Ovary (tissue), 3 donors: ENCODE measurements around the gene KDM6A.
"Not testable (repeated sequence)": the region's sequence is repeated elsewhere in the genome, so short reads cannot be mapped to it uniquely, and the experiment has no call there.

ENCODE experiments used
- EP300 ChIP-seq: sonication (generic); formaldehyde crosslinking; IDR thresholded peaks from one replicate; pipeline ENCODE4 v1.6.1; 2017; ENCODE audit warnings: antibody characterized with exemption
- POLR2A ChIP-seq: fragments of 450-650 bp; IDR thresholded peaks from one replicate; pipeline ENCODE4 v1.6.1; 2017; ENCODE audit warnings: antibody characterized with exemption, mild to moderate bottlenecking, moderate library complexity
- TF ChIP-seq, protein P1 (sequence below), 3 donors: fragments of 450-650 bp in 2 of 3; fragments of 200-600 bp in 1 of 3; IDR thresholded peaks; one replicate each; pipeline versions ENCODE4 v1.5.1 to v1.8.0; 2016 to 2022; ENCODE audit warnings: antibody characterized with exemption in 3 of 3, mild to moderate bottlenecking in 1 of 3
- donor health status: DM: no; HTN: no; CAD: no.

- TF ChIP-seq, protein P1, sequence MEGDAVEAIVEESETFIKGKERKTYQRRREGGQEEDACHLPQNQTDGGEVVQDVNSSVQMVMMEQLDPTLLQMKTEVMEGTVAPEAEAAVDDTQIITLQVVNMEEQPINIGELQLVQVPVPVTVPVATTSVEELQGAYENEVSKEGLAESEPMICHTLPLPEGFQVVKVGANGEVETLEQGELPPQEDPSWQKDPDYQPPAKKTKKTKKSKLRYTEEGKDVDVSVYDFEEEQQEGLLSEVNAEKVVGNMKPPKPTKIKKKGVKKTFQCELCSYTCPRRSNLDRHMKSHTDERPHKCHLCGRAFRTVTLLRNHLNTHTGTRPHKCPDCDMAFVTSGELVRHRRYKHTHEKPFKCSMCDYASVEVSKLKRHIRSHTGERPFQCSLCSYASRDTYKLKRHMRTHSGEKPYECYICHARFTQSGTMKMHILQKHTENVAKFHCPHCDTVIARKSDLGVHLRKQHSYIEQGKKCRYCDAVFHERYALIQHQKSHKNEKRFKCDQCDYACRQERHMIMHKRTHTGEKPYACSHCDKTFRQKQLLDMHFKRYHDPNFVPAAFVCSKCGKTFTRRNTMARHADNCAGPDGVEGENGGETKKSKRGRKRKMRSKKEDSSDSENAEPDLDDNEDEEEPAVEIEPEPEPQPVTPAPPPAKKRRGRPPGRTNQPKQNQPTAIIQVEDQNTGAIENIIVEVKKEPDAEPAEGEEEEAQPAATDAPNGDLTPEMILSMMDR (IDR thresholded peaks at IDR 0.05), result not testable (repeated sequence)
- TF ChIP-seq POLR2A, EP300: not testable (repeated sequence)
These were observed 17.7 kb downstream of the KDM6A start for GRCh38 chrX:44890687-44891086.
